NOMO-1 treated with DMSO at 0.1 percent for 48 hours (cell line): Measurements from ENCODE around the gene SLC30A3.

ENCODE experiments used
- DNase-seq: peaks from one replicate; lab custom pipeline; 2025; ENCODE audit not compliant: unreplicated experiment; lab: John Stamatoyannopoulos, UW

Gene SLC30A3

DNA sequence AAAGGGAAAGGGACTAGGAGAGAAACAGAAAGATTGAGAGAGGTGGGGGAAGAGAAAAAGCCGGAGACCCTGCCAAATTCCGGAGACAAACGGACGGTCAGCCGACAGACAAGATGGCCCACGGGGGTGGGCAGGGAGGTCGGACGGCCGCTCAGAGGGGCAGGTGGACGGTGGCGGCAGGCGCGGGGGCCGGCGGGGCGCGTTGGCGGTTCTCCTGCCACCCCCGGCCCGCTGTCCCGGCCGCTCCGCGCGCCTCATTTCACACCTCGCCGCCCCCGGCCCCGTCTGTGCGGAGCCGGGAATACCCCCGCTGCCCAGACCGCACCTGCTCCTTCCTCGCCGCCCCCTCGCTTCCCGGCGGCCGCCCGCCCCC lies 935 bp downstream of the SLC30A3 start:
- DNase-seq, result no peak

DNA sequence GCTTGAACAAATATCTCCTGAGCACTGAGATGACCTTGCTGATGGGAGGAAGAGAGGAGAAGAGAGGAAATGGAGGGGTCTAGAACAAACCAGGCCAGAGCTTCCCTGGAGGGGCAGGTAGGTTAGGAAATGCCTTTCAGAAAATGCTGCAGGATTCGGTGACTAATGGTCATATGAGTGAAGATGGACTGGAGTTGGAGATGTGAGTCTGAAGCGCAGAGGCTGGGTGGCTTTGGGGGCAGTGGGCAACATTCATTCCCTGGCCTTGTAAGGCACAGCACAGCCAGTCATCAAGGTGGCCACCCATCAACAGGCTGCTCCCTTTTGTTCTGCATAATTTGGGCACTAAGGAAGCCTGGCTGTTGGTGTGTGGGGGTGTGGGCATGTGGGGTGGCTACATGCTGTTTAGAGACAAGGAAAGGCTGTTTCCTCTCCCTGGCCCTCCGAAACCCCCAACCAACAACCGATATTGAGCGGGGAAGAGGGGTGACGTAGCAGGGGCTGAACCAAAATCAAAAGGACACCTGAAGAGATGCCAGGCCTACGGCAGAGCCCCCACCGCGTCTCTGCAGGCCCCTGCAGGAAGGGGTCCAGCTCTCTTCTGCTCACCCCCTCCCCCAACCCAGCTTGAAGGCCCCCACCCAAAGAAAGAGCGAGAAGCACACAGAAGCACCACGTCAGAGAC lies 1.5 kb downstream of the SLC30A3 start:
- no peak for DNase-seq

DNA sequence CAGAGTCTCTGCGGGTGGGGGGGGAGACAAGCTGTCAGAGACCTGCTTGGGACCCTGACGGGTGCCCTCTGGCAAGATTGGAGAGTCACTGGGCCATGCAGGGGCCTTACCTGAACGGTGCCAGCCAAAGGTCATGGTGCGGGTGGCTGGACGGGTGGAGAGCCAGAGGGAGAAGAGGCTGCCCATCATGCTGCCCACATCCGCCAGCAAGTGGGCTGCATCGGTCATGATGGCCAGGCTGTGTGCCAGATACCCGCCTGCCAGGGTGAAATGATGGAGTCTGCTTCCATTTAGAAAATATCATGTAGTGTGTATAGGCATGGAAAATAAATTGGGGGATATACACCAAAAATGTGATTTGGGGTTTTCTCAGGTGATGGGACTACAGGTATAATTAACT lies 4.8 kb downstream of the SLC30A3 start:
- DNase-seq, result no peak

DNA sequence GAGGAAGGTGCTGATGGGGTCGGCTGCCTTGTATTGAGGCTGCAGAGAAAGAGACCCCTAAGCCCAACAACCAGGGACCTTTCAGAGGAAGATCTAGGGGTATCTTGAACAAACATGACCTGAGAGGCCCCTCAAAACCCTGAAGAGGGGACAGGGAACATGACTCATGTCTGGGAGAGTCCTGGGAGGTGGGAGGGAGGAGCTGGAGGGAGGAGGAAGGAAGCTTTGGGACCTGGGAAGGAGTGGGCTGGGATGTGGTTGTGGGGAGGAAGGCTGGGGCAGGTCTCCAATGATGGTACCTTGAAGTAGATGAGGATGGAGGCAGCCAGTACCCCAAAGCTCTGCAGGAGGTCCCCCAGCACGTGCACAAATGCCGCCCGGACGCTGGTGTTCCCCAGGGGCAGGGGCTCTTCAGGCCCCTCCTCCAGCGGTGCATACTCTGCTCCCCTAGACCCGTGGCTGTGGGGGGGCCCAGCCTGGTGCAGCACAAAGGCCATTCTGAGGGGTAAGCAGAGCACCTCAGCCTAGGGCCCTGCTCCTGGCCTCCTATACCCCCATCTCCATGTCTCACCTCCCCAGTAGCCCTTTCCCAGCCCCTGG lies 5.9 kb downstream of the SLC30A3 start:
- DNase-seq, result no peak

DNA sequence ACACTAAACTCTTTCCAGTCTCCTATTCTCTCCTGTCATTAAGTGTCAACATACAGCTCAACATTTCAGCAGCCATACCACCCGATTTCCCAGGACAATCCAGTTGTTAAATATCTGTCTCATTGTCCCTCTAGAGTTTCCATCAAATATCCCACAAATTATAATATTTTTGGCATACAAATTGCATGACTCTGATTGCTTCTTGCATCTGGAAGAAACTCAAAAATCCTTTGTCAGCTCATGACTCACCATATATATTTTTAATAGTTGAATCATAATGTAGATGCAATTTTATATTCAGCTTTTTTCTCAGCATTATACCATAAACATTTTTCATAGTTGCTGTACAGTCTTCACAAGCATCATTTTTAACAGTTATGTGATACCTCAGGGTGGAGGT lies 7.2 kb downstream of the SLC30A3 start:
- no peak for DNase-seq

DNA sequence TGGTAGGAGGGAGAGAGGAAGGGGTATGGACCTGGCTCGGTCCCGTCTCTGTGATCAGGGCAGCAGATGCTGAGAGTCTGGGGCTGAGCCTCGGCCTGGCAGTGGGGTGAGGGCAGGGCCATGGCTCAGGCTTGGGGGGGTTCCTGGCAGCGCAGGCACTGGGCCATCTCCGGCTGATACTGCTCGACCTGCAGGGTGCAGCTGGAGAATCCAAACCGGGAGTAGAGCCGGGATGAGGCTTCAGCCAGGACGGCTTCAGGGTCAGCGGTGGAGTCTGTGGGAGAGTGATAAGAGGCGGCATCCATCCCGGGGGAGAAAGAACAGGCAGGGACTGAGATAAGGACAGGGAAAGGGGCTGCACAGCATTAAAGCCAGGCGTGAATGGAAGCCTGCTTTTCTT lies 7.7 kb downstream of the SLC30A3 start:
- no peak for DNase-seq

DNA sequence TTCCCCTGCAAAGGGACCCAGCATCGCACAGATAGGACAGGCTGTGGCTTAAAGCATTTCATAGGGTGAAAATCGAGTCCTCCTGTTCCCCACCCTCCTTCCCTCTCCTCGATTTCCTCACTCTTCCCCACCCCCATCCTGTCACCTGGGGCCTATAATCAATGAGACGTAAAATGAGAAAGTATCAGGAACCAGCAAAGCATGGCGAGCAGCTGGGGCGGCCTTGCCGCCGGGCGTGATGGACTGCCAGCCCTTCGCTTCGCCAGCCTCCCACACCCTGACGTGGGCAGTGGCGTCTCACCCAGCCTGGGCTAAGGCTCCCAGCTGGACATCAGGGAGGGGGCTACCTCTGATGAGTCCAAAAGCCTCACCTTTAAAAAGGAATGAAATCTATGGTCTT lies 11.1 kb downstream of the SLC30A3 start:
- DNase-seq, result no peak

DNA sequence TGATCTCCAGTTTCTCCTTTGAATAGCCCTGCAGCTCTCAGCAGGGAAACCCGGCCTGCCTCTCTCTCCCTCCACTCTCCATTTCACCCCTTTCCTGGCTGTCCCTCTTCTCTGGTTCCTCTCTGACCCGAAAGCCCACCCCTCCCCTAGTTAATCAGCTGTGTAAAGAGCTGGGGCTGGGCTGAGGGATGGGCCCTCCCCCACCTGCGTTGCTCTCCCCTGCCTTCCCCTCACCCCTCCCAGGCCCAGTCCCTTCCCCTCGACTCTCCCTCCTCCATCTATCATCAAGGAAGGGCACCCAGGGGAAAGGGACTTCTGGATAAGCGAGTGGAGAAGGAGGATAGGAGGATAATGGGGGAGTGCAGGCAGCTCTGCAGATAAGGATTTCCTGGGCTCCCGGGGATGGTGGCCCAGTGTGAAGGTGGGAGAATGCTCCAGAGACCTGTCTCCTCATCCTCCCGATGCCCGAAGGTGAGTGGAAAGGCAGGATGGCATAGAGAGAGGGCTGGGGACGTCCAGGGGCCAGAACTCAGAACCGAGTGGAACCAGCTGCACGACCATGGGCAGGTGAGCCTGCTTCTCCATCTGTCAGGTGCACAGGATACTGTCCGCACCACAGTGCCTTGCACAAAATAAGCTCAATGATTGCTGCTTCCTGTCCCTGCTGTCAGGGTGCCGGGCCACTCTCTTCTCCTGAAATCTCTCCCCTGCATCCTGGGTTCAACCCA lies 12.0 kb downstream of the SLC30A3 start:
- DNase-seq, result no peak

DNA sequence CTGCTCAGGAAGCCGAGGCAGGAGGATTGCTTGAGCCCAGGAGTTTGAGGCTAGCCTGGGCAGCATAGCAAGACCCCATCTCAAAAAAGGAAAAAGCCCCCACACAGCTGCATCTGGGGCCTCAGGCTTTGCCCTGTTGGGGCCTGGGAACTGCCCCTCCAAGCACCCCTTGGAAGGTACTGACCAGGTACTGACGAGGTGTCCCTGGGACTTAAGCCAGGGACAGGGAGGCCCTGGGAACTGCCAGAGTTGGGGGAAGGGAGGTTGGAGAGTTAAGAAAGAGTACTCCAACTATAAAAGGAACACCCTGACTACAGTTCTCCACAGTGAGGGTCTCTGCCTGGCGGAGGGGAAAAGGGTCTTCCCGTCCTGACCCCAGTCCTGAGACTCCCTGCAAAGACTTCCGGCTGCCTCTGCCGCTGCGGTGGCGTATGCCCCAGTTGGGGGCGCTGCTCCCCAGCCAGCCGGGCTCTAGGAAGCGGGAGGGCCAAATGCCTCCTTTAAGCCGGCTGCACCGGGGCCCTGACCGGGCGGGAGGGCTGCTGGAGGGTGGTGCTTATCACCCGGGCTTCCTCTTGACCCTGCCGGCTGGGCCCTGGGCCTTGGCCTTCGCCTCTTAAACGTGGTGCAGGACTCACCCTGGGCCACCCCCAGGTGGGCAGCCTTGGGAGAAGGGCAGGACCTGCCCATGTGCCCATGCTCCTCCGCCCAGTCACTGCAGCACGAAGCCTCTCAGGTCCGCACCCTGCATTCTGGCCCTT lies 12.8 kb downstream of the SLC30A3 start:
- DNase-seq, result peak; percentile 51

DNA sequence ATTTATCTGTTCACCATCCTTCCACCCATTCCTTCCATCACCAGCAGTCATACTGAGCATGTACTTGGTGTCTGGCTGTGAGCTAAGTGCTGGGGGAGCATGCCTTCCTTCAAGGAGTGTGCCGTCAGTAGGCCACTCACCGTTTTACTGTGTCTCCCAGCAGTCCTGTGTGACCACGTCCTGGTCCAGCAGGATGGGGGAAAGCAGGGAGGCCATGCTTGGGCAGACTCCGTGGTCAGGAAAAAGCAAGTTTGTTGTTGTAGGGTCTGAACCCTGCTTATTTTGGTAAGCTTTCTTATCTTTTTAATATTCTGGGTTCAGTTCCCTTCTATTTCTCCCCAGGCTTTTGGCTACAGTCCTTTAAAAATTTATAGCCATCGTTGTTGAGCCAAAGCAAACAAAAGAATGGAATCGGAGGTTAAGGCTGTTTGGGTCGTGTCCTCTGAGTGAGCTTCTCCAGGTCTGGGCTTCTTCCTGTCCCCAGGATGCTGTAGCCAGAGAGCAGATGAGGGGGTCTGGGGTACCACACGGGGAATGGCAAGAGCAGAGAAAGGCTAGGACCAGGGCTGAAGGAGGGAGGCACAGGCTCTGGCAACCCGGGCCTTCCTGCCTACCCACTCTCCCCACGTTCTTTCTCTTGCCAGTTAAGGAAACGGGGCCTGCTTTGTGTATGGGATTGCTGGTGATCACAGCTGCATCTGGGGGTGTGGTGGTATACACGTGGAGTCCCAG lies 13.5 kb downstream of the SLC30A3 start:
- DNase-seq, result no peak

DNA sequence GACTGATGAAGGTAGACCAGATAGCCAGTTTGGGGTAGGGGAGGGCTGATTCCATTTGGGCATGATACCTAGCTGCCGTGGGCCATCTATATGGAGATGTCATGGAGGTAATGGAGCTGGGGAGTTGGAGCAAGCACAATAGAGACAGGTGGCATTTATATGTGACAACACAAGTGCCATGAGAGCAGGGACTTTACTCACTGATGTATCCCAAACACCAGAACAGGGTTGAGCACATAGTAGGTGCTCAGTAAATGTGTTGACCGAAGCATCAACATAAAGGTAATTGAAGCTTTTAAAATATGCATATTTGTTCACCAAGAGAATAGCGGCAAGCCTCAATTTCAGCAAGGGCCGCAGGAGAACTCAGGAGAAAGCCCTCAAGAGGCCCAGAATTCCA lies 15.0 kb downstream of the SLC30A3 start:
- no peak for DNase-seq

DNA sequence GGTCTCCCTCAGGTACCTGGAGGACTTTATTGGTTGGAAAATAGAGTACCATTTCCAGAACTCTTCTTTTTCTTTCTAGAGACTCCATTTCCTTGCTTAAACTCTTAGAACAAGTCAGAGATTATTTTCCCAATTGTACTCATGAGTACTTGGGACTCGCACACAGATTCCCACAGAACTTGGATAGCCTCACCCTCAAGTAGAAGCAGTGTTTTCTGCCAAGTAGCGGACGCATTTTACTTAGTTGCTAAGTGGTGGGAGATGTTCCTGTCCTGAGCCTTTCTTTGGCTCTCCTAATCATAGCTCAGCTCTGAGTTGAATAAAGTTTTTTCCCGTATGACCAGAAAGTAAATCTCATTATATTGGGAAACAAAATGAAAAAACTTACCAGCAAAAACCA lies 17.2 kb downstream of the SLC30A3 start:
- no peak for DNase-seq

DNA sequence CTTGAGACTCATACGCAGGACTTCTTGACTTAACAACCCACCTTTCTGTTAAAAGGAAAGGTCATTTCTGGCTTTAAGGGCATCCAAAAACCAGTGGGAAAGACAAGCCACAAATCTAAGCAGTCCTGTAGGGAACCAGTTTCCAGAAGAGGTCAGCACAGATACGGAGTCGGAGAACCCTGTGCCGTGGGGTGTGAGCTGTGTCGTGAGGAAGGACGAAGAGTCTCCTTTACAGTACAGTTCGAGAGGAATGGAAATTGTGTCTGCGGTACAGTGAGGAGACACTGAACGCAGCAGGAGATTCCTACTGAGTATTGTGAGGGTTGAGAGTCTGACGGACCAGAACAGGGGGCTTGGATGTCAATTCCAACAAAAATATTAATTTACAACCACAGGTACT lies 17.7 kb downstream of the SLC30A3 start:
- no peak for DNase-seq

DNA sequence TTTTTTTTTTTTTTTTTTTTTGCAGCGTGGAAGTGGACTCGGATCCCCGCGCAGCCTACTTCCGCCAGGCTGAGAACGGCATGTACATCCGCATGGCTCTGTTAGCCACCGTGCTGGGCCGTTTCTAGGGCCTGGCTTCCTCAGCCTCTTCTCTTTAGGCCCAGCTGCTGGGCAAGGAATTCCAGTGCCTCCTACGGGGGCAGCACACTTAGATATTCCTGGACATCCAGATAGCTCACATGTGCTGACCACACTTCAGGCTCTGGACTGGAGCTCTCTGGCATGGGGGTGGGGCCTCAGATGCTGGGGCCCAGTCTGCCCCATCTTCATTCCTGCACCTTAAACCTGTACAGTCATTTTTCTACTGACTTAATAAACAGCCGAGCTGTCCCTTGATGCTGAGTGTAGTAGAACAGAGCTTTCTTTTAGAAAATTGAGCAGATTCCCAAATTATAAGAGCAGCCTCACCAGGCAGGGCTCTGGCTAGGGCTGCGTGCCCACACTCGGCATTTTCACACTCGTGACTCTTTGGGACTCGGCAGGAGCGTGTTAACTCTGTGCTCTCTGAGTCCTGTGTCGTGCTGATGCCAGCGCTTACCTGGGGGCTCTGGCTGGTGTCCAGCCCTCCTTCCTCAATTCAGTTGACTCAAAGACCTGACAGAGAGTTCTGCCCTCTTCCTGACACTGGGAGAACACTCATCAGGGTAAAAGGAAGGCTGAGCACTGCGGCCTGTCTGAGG lies 19.3 kb downstream of the SLC30A3 start:
- DNase-seq, result no peak

DNA sequence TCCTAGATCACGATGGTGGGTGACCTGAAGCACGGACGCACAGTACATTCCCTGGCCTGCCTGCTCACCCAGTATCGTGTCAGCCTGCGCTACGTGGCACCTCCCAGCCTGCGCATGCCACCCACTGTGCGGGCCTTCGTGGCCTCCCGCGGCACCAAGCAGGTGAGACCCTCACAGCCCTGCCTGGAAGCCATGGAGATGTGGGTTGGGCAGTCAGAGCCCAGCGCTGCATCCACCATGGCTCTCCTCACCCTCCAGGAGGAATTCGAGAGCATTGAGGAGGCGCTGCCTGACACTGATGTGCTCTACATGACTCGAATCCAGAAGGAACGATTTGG lies 20.3 kb downstream of the SLC30A3 start:
- no peak for DNase-seq

DNA sequence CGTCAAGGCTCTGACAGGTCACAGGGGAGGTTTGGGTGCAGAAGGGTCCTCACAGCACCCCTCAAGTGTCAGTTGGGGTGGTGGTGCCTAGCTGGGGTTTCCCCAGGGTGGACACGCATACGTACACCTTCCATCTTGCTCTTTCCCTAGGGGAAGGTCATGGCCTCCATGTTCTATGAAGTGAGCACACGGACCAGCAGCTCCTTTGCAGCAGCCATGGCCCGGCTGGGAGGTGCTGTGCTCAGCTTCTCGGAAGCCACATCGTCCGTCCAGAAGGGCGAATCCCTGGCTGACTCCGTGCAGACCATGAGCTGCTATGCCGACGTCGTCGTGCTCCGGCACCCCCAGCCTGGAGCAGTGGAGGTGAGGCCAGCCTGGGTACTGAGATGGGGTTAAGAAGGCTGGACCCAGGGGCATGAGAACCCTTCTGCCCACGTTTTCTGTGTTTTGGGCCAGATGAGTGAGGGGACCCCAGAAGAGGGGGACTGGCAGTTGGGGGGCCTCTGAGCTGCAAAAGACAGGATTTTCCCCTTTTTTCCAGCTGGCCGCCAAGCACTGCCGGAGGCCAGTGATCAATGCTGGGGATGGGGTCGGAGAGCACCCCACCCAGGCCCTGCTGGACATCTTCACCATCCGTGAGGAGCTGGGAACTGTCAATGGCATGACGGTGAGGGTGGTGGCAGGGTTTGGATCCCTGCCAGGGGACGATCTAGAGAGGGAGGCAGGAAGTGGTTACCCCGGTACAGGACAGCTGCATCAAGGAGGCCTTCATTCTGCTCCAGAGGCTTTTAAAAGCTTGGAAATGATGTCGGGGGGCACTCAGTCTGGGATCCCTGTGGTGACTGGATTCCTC lies 20.9 kb downstream of the SLC30A3 start:
- DNase-seq, result no peak

DNA sequence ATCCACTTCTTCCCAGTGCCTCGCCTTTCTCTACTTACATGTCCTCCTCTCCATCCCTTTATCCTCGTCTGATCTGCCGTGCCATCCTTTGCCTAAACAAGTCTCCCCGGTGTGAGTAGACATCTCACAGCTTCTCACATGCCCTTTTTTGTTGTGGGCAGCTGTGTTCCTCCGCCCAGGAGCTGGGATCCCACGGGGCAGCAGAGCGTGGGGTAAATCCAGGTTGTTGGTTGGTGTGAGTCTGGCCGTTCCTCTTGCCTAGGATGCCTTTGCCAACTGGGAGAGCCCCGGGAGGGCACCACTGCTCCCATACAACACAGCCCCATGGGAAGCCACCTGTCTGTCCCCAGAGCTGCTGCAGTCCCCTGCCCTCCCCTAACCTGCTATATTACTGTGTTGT lies 22.4 kb downstream of the SLC30A3 start:
- DNase-seq, result no peak

DNA sequence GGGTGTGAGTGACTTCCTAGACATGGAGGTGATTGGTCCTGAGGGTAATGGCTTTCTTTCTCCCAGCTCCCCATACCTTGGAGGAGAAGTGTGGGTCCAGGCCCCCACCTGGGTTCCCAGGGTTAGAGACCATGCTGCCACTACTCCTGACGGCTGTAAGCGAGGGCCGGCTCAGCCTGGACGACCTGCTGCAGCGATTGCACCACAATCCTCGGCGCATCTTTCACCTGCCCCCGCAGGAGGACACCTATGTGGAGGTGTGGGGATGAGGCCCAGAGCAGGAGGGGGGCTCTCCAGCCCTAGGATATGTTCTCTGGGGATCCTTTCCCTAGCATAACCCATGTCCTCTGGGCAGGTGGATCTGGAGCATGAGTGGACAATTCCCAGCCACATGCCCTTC lies 23.9 kb downstream of the SLC30A3 start:
- no peak for DNase-seq

DNA sequence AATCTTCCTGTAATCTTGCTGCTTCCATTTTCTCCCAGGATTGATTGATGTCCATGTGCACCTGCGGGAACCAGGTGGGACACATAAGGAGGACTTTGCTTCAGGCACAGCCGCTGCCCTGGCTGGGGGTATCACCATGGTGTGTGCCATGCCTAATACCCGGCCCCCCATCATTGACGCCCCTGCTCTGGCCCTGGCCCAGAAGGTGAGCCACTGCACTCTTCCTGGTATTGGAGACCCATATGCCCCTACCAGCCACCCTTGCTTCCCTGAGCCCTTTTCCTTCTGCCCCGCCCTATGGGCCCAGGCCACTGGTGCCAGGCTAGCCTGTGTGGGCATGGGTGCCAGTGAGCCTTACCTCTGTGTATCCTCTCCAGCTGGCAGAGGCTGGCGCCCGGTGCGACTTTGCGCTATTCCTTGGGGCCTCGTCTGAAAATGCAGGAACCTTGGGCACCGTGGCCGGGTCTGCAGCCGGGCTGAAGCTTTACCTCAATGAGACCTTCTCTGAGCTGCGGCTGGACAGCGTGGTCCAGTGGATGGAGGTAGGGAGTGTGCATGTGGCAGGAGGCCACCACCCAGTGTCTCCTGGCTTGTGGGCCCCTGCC lies 25.4 kb downstream of the SLC30A3 start:
- DNase-seq, result no peak
